IMR-90 (cell line): ENCODE measurements around the gene CSK. TPM values are rescaled to one million over a fixed set of nuclear protein-coding genes. Genes with fewer than 3 reads are reported as not detected.

Source experiments
- ATAC-seq: fragments of 200-7000 bp; cut with Tn5 transposase; 2 replicates; pipeline ENCODE4 v1.9.1; 2020; ENCODE audit warnings: low read depth, mild to moderate bottlenecking, moderate library complexity
- BruUV-seq: library from RNA; stranded (reverse); fragments of 400-500 nt; replicated peaks from 2 replicates; lab custom pipeline; 2021; lab: Mats Ljungman, UMichigan
- CTCF ChIA-PET: fragments of 300-600 bp; formaldehyde crosslinking; extraction: SDS; loops from one replicate; lab custom pipeline; 2021; ENCODE audit warnings: antibody characterized with exemption; lab: Yijun Ruan, JAX
- POLR2A ChIA-PET: fragments of 300-600 bp; sonication (Branson Sonifier 250); formaldehyde crosslinking; loops from one replicate; lab custom pipeline; 2022; ENCODE audit warnings: antibody characterized with exemption; ENCODE audit not compliant: unreplicated experiment; lab: Charles Lee
- DNase-seq: peaks from one replicate; pipeline ENCODE4 v3.0.0; 2013
- H2AFZ ChIP-seq: replicated peaks from 2 replicates; pipeline ENCODE3; 2013; ENCODE audit warnings: low read length, mild to moderate bottlenecking; ENCODE audit not compliant: poor library complexity
- H2AK5ac ChIP-seq: 2 replicates; pipeline ENCODE4 v1.6.1; 2013; ENCODE audit warnings: low read depth, low read length, inconsistent platforms
- H2AK9ac ChIP-seq: replicated peaks from 2 replicates; pipeline ENCODE3; 2013; ENCODE audit warnings: mild to moderate bottlenecking, low read depth, low read length, moderate library complexity; ENCODE audit not compliant: poor library complexity
- H2BK120ac ChIP-seq: 2 replicates; pipeline ENCODE4 v1.6.1; 2013; ENCODE audit warnings: low read depth, low read length, inconsistent platforms
- H2BK15ac ChIP-seq: 3 replicates; pipeline ENCODE4 v1.6.1; 2013; ENCODE audit warnings: low read depth, low read length, inconsistent platforms
- H2BK20ac ChIP-seq: 2 replicates; pipeline ENCODE4 v1.6.1; 2013; ENCODE audit warnings: low read depth, mild to moderate bottlenecking, inconsistent platforms, low read length, moderate library complexity
- H2BK5ac ChIP-seq: 2 replicates; pipeline ENCODE4 v1.6.1; 2013; ENCODE audit warnings: mild to moderate bottlenecking, low read depth, low read length, inconsistent platforms; ENCODE audit not compliant: poor library complexity, severe bottlenecking
- H3K14ac ChIP-seq: replicated peaks from 2 replicates; pipeline ENCODE4 v1.6.1; 2013; ENCODE audit warnings: low read depth, low read length, inconsistent platforms
- H3K18ac ChIP-seq: 2 replicates; pipeline ENCODE4 v1.6.1; 2013; ENCODE audit warnings: low read depth, low read length, control low read depth
- H3K23ac ChIP-seq: 2 replicates; pipeline ENCODE4 v1.6.1; 2013; ENCODE audit warnings: low read depth, low read length, inconsistent platforms
- H3K27ac ChIP-seq: 2 replicates; pipeline ENCODE4 v1.5.1; 2013; ENCODE audit warnings: mild to moderate bottlenecking, control low read depth, low read length; ENCODE audit not compliant: insufficient read depth
- H3K27me3 ChIP-seq: 2 replicates; pipeline ENCODE4 v1.6.1; 2013; ENCODE audit warnings: low read length; ENCODE audit not compliant: control insufficient read depth, insufficient read depth
- H3K36me3 ChIP-seq: 2 replicates; pipeline ENCODE4 v1.6.1; 2013; ENCODE audit warnings: low read length, mixed read lengths; ENCODE audit not compliant: control insufficient read depth, insufficient read depth
- H3K4ac ChIP-seq: 2 replicates; pipeline ENCODE4 v1.6.1; 2013; ENCODE audit warnings: low read depth, low read length, inconsistent platforms
- H3K4me1 ChIP-seq: 2 replicates; pipeline ENCODE4 v1.6.1; 2013; ENCODE audit warnings: low read length, mixed read lengths; ENCODE audit not compliant: control insufficient read depth, insufficient read depth
- H3K4me2 ChIP-seq: 2 replicates; pipeline ENCODE4 v1.6.1; 2013; ENCODE audit warnings: low read depth, mild to moderate bottlenecking, control low read depth, low read length, moderate library complexity
- H3K4me3 ChIP-seq: 2 replicates; pipeline ENCODE4 v1.5.1; 2013; ENCODE audit warnings: low read depth, mild to moderate bottlenecking, control low read depth, low read length, moderate library complexity; ENCODE audit not compliant: insufficient read depth
- H3K56ac ChIP-seq: 2 replicates; pipeline ENCODE4 v1.6.1; 2013; ENCODE audit warnings: low read length, inconsistent platforms; ENCODE audit not compliant: insufficient read depth; ENCODE audit errors: extremely low read depth
- H3K79me1 ChIP-seq, 2 experiments: 2 replicates each; pipeline ENCODE4 v1.6.1; 2013; ENCODE audit warnings: low read length in 2 of 2, inconsistent platforms in 1 of 2, low read depth in 1 of 2
- H3K9ac ChIP-seq: 2 replicates; pipeline ENCODE4 v1.6.1; 2013; ENCODE audit warnings: low read depth, low read length, control low read depth
- H3K9me1 ChIP-seq: 2 replicates; pipeline ENCODE4 v1.6.1; 2013; ENCODE audit warnings: low read length, inconsistent platforms; ENCODE audit not compliant: insufficient read depth
- H3K9me3 ChIP-seq: 2 replicates; pipeline ENCODE4 v1.6.1; 2013; ENCODE audit warnings: low read length; ENCODE audit not compliant: control insufficient read depth, insufficient read depth
- H4K20me1 ChIP-seq: 2 replicates; pipeline ENCODE4 v1.6.1; 2013; ENCODE audit warnings: low read length, inconsistent platforms; ENCODE audit not compliant: insufficient read depth
- H4K5ac ChIP-seq: 2 replicates; pipeline ENCODE4 v1.6.1; 2013; ENCODE audit warnings: mild to moderate bottlenecking, low read depth, low read length, control low read depth
- H4K8ac ChIP-seq, 2 experiments: 2 replicates each; pipeline ENCODE4 v1.6.1; 2013; ENCODE audit warnings: low read depth in 2 of 2, low read length in 2 of 2, control low read depth in 1 of 2, inconsistent platforms in 1 of 2
- H4K91ac ChIP-seq: 2 replicates; pipeline ENCODE4 v1.6.1; 2013; ENCODE audit warnings: low read depth, low read length, inconsistent platforms; ENCODE audit not compliant: insufficient read depth
- BHLHE40 ChIP-seq: fragments of 150-350 bp; IDR thresholded peaks from 2 replicates; pipeline ENCODE4 v1.6.1; 2016; ENCODE audit warnings: mild to moderate bottlenecking, low read depth, low read length
- CHD1 ChIP-seq: IDR thresholded peaks from 2 replicates; pipeline ENCODE4 v1.6.1; 2012; ENCODE audit warnings: low read depth, low read length, improper control_type of control experiment
- CTCF ChIP-seq: conservative IDR thresholded peaks from 2 replicates; pipeline ENCODE4 v1.5.1; 2012; ENCODE audit warnings: mild to moderate bottlenecking, low read depth, low read length, improper control_type of control experiment
- ELK1 ChIP-seq: fragments of 150-350 bp; IDR thresholded peaks from 2 replicates; pipeline ENCODE4 v1.6.1; 2016; ENCODE audit warnings: low read depth, mild to moderate bottlenecking, low read length, moderate library complexity, borderline replicate concordance
- FOS ChIP-seq: fragments of 150-350 bp; IDR thresholded peaks from 2 replicates; pipeline ENCODE4 v1.6.1; 2016; ENCODE audit warnings: low read depth, low read length
- MAFK ChIP-seq: IDR thresholded peaks from 2 replicates; pipeline ENCODE4 v1.6.1; 2012; ENCODE audit warnings: low read depth, low read length, improper control_type of control experiment
- MAZ ChIP-seq: IDR thresholded peaks from 2 replicates; pipeline ENCODE4 v1.6.1; 2012; ENCODE audit warnings: low read depth, mild to moderate bottlenecking, low read length, improper control_type of control experiment, moderate library complexity, borderline replicate concordance
- MXI1 ChIP-seq: IDR thresholded peaks from 2 replicates; pipeline ENCODE4 v1.6.1; 2012; ENCODE audit warnings: low read depth, mild to moderate bottlenecking, low read length, moderate library complexity, borderline replicate concordance
- RAD21 ChIP-seq: IDR thresholded peaks from 2 replicates; pipeline ENCODE4 v1.6.1; 2012; ENCODE audit warnings: low read length, improper control_type of control experiment
- RCOR1 ChIP-seq: IDR thresholded peaks from 2 replicates; pipeline ENCODE4 v1.6.1; 2012; ENCODE audit warnings: mild to moderate bottlenecking, low read length, improper control_type of control experiment; ENCODE audit not compliant: insufficient replicate concordance
- RFX5 ChIP-seq: IDR thresholded peaks from 2 replicates; pipeline ENCODE4 v1.8.0; 2012; ENCODE audit warnings: low read depth, mild to moderate bottlenecking, low read length, moderate library complexity
- SMC3 ChIP-seq: fragments of 150-350 bp; IDR thresholded peaks from 2 replicates; pipeline ENCODE4 v1.6.1; 2016; ENCODE audit warnings: low read depth, mild to moderate bottlenecking, antibody characterized with exemption, low read length, moderate library complexity
- USF2 ChIP-seq: fragments of 150-350 bp; IDR thresholded peaks from 2 replicates; pipeline ENCODE4 v1.6.1; 2017; ENCODE audit warnings: mild to moderate bottlenecking, antibody characterized with exemption, low read length, low read depth
- WGBS, 2 experiments: methylation state at CpG; one replicate each; pipeline versions ENCODE4 v1.1.5 to v1.1.7; 2013; ENCODE audit warnings: missing lambda C conversion rate in 2 of 2; ENCODE audit not compliant: insufficient read length in 1 of 2; ENCODE audit errors: extremely low coverage in 2 of 2; 5-methylcytosine and 5-hydroxymethylcytosine counted together
- dilution Hi-C: fragments of 300-500 bp; cut with HindIII; formaldehyde crosslinking; loops from one replicate; pipeline ENCODE4 v1.14.3; 2018; ENCODE audit warnings: low sequenced_read_pairs; ENCODE audit not compliant: unreplicated experiment
- in situ Hi-C: fragments of 300-500 bp; cut with MboI; formaldehyde crosslinking; loops from 3 replicates; pipeline ENCODE4 v1.14.3; 2019; ENCODE audit warnings: low sequenced_read_pairs, inconsistent platforms, mixed read lengths
- intact Hi-C: fragments of 100-400 bp; cut with micrococcal nuclease; formaldehyde crosslinking; loops from 2 replicates; pipeline ENCODE4 v1.10.0; 2022
- polyA plus RNA-seq, 3 experiments: library from polyadenylated mRNA; depleted of rRNA; stranded (reverse); fragments of >200 nt; gene quantifications; 2 replicates each; pipeline ENCODE4 v1.2.3, GENCODE V29; 2012; ENCODE audit warnings: low replicate concordance in 1 of 3
- total RNA-seq: library from RNA; depleted of rRNA; stranded (reverse); fragments of >200 nt; gene quantifications from 2 replicates; pipeline ENCODE4 v1.2.3, GENCODE V29; 2012

CSK gene
- total and polyA plus RNA-seq, 2 of the 4 experiments (the other 2 are of a cell fraction) = 10.8 to 54.0 TPM

GRCh38 chr15:74809956-74810355, 28.1 kb downstream of the CSK start:
- in situ Hi-C loops (no loop called here), dilution Hi-C loops (no loop called here), intact Hi-C loops (no loop called here)
- no TSS peak for BruUV-seq
- POLR2A ChIA-PET = no interaction called here
- ATAC-seq (peak; percentile 39), DNase-seq (peak; percentile 40)
- no peak overlapping the region for H3K56ac ChIP-seq
- 80% methylated on average over 1 of the region's 3 CpGs; no CpG with 5 or more reads in 1 of the 2 experiments for WGBS, 2 experiments
- H3K18ac ChIP-seq = no peak overlapping the region
- no peak overlapping the region for H4K5ac ChIP-seq
- no peak overlapping the region for H3K4me3 ChIP-seq
- no peak overlapping the region for H2AK5ac ChIP-seq
- H3K9me3 ChIP-seq = no peaks in the 10 kb centered on the region
- no peaks in the 10 kb centered on the region; a peak in 1 of 4 replicates for H3K79me1 ChIP-seq
- H2AK9ac ChIP-seq = no peak overlapping the region
- H3K14ac ChIP-seq = no peak overlapping the region
- H3K36me3 ChIP-seq = no peaks in the 10 kb centered on the region
- H4K91ac ChIP-seq = no peak overlapping the region
- no peak overlapping the region for H3K4me2 ChIP-seq
- no peaks in the 10 kb centered on the region for H3K4me1 ChIP-seq
- no peak overlapping the region for H3K4ac ChIP-seq
- H2BK20ac ChIP-seq = no peak overlapping the region
- H3K9me1 ChIP-seq = peaks cover 5% of the 10 kb centered on the region
- no peak overlapping the region for H2BK5ac ChIP-seq
- H3K27ac ChIP-seq = no peak overlapping the region
- no peak overlapping the region for H3K23ac ChIP-seq
- H2BK120ac ChIP-seq = no peak overlapping the region
- peaks cover 5% of the 10 kb centered on the region; the same call in 1 of the 2 replicates for H4K20me1 ChIP-seq
- no peak overlapping the region for H2BK15ac ChIP-seq
- H2AFZ ChIP-seq = no peak overlapping the region
- H3K27me3 ChIP-seq = peaks cover 3% of the 10 kb centered on the region; the same call in 1 of the 2 replicates
- CTCF ChIA-PET = interaction anchor here (0.9 to 1.0 kb wide), 2 partner anchors 26 to 723 kb away, joined by 3 read pairs; no protein-coding TSS in a partner anchor
- TF ChIP-seq USF2 (no peak), ELK1 (no peak), MAZ (no peak), RAD21 (no peak), RCOR1 (no peak), CTCF (no peak), CHD1 (no peak), MXI1 (no peak), RFX5 (no peak), MAFK (no peak), FOS (no peak), SMC3 (no peak), BHLHE40 (no peak)
- H3K9ac ChIP-seq = no peak overlapping the region
- H4K8ac ChIP-seq = no peak overlapping the region
